Measurements from ENCODE around the gene CFAP69. TPM values are rescaled to one million over a fixed set of nuclear protein-coding genes. Genes with fewer than 3 reads are reported as not detected.

The CFAP69 gene, protein sequence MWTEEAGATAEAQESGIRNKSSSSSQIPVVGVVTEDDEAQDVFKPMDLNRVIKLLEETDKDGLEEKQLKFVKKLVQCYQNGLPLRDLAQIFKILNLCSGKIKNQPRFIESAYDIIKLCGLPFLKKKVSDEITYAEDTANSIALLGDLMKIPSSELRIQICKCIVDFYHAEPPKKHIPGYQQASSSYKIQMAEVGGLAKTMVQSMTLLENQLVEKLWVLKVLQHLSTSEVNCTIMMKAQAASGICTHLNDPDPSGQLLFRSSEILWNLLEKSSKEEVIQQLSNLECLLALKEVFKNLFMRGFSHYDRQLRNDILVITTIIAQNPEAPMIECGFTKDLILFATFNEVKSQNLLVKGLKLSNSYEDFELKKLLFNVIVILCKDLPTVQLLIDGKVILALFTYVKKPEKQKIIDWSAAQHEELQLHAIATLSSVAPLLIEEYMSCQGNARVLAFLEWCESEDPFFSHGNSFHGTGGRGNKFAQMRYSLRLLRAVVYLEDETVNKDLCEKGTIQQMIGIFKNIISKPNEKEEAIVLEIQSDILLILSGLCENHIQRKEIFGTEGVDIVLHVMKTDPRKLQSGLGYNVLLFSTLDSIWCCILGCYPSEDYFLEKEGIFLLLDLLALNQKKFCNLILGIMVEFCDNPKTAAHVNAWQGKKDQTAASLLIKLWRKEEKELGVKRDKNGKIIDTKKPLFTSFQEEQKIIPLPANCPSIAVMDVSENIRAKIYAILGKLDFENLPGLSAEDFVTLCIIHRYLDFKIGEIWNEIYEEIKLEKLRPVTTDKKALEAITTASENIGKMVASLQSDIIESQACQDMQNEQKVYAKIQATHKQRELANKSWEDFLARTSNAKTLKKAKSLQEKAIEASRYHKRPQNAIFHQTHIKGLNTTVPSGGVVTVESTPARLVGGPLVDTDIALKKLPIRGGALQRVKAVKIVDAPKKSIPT
- total RNA-seq (1 to 10 TPM; 4.5 to 5.0 TPM), polyA plus RNA-seq (ENCODE audit: insufficient read length in 6 of 6) (10 to 100 TPM in 5 of 6 donors, 1 to 10 TPM in 1; 7.7 to 14.0 (median 12.4) TPM)
- long read RNA-seq, donor 1, partial matches to known transcripts = 10 of 11 reads
- long read RNA-seq, donor 1, other reads (novel, unspliced or antisense) = 0 of 11 reads
- long read RNA-seq, donor 2 = 0 reads
- long read RNA-seq, donor 3 = 0 reads
- long read RNA-seq, donor 4, partial matches to known transcripts = 2 of 2 reads
- long read RNA-seq, donor 4, other reads (novel, unspliced or antisense) = 0 of 2 reads
- long read RNA-seq, donor 5 = 0 reads
- long read RNA-seq, donor 6 = 0 reads
- long read RNA-seq, donor 7, partial matches to known transcripts = 6 of 6 reads
- long read RNA-seq, donor 7, other reads (novel, unspliced or antisense) = 0 of 6 reads
- long read RNA-seq, donor 8, partial matches to known transcripts = 7 of 7 reads
- long read RNA-seq, donor 8, other reads (novel, unspliced or antisense) = 0 of 7 reads
- long read RNA-seq, donor 9 = 0 reads
- long read RNA-seq, donor 10, partial matches to known transcripts = 1 of 2 reads
- long read RNA-seq, donor 10, other reads (novel, unspliced or antisense) = 1 of 2 reads
- long read RNA-seq, donor 11, partial matches to known transcripts = 5 of 5 reads
- long read RNA-seq, donor 11, other reads (novel, unspliced or antisense) = 0 of 5 reads
- long read RNA-seq, donor 12 = 0 reads

DNA sequence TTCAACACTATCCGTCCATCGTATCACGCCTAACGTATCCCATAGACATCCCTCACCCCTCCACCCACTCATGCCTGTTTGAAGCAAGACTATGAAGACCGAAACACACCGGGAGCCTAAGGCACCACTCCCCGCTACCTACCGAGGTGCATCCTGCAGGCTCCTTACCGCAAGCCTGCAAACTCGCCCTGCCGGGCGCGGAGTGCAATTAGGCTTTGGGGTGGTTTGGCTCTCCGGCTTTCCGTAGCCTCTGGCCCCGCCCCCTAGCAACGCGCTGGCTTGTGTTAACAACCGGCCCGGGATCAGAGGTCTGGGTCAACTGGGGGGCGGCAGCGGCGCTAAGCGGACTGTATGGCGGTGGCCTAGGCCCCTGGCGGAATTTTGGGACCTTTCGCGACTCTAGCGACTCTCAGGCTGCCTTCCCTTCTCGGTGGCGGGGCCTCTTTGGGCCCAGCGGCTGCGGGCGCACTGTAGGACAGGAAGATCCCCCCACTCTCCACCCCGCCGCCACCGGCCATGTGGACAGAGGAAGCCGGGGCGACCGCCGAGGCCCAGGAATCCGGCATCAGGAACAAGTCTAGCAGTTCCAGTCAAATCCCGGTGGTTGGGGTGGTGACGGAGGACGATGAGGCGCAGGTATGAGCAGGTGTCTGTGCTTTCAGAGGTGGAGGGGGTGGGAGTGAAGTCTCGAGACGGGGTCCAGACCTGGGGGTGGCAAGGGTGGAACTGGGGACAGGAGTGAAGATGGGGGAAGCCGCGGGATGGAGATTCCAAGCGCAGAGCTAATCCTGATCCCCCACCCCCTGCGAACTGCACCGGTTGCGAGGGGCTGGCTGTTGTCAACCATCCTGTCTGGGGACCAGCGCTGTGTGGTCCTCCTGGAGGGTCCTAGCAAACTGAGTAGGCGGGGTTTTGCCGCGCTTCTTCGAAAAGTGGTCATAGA lies at the start of gene CFAP69:
CFAP69 (plus strand) TSS at position 266 of the 943 bp plus-strand sequence; CDS start at position 517, 251 bp downstream.
- DNase-seq = peak; percentile 89 to 95 (median 94)
- H3K27ac ChIP-seq = peak within 1 kb of the TSS; percentile 34 to 55
- H3K9me3 ChIP-seq = no peaks in the 10 kb centered on the region
- peak within 1 kb of the TSS; percentile 60 to 70 for H3K4me3 ChIP-seq
- peaks cover 0 to 38% of the 10 kb centered on the region in 2 donors for H3K27me3 ChIP-seq
- H3K36me3 ChIP-seq = no peaks in the 10 kb centered on the region
- intact Hi-C loops (cut with DNase I) = no loop called here
- TF ChIP-seq, protein P1, sequence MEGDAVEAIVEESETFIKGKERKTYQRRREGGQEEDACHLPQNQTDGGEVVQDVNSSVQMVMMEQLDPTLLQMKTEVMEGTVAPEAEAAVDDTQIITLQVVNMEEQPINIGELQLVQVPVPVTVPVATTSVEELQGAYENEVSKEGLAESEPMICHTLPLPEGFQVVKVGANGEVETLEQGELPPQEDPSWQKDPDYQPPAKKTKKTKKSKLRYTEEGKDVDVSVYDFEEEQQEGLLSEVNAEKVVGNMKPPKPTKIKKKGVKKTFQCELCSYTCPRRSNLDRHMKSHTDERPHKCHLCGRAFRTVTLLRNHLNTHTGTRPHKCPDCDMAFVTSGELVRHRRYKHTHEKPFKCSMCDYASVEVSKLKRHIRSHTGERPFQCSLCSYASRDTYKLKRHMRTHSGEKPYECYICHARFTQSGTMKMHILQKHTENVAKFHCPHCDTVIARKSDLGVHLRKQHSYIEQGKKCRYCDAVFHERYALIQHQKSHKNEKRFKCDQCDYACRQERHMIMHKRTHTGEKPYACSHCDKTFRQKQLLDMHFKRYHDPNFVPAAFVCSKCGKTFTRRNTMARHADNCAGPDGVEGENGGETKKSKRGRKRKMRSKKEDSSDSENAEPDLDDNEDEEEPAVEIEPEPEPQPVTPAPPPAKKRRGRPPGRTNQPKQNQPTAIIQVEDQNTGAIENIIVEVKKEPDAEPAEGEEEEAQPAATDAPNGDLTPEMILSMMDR (IDR thresholded peaks at IDR 0.05) = peak in 1 of 2 donors; percentile 30
- H3K4me1 ChIP-seq = peaks cover 0 to 11% of the 10 kb centered on the region in 2 donors
- peak; percentile 98 for ATAC-seq

DNA sequence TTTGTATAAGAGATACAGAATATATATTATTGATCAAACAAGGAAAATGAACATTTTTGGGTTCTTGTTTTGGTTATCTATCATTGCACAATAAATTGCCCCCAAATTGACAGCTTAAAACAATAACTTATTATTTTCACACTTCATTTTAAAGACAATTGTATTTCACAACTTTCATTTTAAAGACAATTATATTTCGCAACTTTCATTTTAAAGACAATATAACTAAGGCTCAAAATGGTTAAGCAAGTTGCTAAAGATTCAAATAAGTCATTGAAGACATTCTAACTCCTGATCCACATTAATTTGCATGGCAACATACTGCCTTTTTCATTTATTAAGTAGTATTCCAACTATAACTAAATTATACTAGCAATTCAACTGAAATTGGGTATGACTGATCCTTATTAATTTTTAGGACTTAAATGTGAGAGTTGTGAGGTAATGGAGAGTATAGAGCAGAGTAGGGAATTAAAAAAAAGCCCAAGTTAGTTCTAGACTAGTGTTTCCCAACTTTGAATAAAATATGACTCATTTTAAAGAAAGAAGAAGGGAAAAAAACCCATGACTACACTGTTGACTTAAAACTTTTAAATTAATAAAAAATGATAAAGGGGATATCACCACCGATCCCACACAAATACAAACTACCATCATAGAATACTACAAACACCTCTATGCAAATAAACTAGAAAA lies 43.3 kb upstream of the CFAP69 start:
- Histone ChIP-seq H3K27me3 (no peaks in the 10 kb centered on the region), H3K4me3 (no peak overlapping the region), H3K9me3 (peaks cover 0 to 3% of the 10 kb centered on the region in 2 donors), H3K4me1 (no peaks in the 10 kb centered on the region), H3K36me3 (no peaks in the 10 kb centered on the region), H3K27ac (no peak overlapping the region)
- DNase-seq (no peak), ATAC-seq (no peak)
- TF ChIP-seq, protein P1 (IDR thresholded peaks at IDR 0.05) = no peak
- intact Hi-C loops (cut with DNase I) = no loop called here

DNA sequence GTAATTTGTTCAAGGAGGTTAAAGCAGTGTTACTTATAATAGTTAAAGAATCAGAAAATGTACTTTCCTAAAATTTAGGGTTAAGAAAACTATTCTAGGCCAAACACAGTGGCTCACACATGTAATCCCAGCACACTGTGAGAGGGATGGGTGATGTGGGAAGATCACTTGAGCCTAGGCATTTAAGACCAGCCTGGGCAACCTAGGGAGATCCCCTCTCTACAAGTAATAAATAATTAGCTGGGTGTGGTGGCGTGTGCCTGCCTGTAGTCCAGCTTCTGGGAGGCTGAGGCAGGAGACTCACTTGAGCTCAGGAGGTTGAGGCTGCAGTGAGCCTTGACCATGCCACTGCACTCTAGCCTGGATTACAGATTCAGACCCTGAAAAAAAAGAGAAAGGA lies 37.0 kb upstream of the CFAP69 start:
- Histone ChIP-seq H3K36me3 (no peaks in the 10 kb centered on the region), H3K9me3 (no peaks in the 10 kb centered on the region), H3K27me3 (peaks cover 4 to 39% of the 10 kb centered on the region in 2 donors), H3K27ac (no peak overlapping the region), H3K4me1 (peaks cover 0 to 7% of the 10 kb centered on the region in 2 donors), H3K4me3 (no peak overlapping the region)
- intact Hi-C loops (cut with DNase I) = no loop called here
- TF ChIP-seq, protein P1 (IDR thresholded peaks at IDR 0.05) = no peak
- ATAC-seq (no peak), DNase-seq (no peak)
